ENCODE results near the gene MAN1C1.

The MAN1C1 gene

GRCh38 chr1:25644962-25645361 is 28.4 kb downstream of the MAN1C1 start:
- no peaks in the 10 kb centered on the region for H3K9me3 ChIP-seq (ENCODE audit: control insufficient read depth in 5 of 5, low read length in 5 of 5)
- no peak overlapping the region for H3K27ac ChIP-seq (ENCODE audit: low read depth, low read length)
- peaks cover 0 to 16% (median 4%) of the 10 kb centered on the region in 5 donors for H3K27me3 ChIP-seq (ENCODE audit: control insufficient read depth in 5 of 5, insufficient read depth in 4 of 5, low read length in 5 of 5)
- H3K4me3 ChIP-seq (ENCODE audit: low read depth in 1 of 5, low read length in 5 of 5): no peak overlapping the region
- H3K9ac ChIP-seq (ENCODE audit: low read length in 5 of 5): no peak overlapping the region
- peaks cover 0 to 7% (median 3%) of the 10 kb centered on the region in 5 donors for H3K36me3 ChIP-seq (ENCODE audit: control insufficient read depth in 5 of 5, insufficient read depth in 5 of 5, low read length in 5 of 5)
- peaks cover 9 to 27% (median 16%) of the 10 kb centered on the region in 5 donors for H3K4me1 ChIP-seq (ENCODE audit: control insufficient read depth in 5 of 5, insufficient read depth in 5 of 5, low read length in 5 of 5)

- no peak overlapping the region for H3K4me3 ChIP-seq (ENCODE audit: low read depth in 1 of 5, low read length in 5 of 5)
- H3K27ac ChIP-seq (ENCODE audit: low read depth, low read length): no peak overlapping the region
- H3K9me3 ChIP-seq (ENCODE audit: control insufficient read depth in 5 of 5, low read length in 5 of 5): no peaks in the 10 kb centered on the region
- no peak overlapping the region for H3K9ac ChIP-seq (ENCODE audit: low read length in 5 of 5)
- peaks cover 0 to 7% (median 3%) of the 10 kb centered on the region in 5 donors for H3K36me3 ChIP-seq (ENCODE audit: control insufficient read depth in 5 of 5, insufficient read depth in 5 of 5, low read length in 5 of 5)
- peaks cover 0 to 16% (median 4%) of the 10 kb centered on the region in 5 donors for H3K27me3 ChIP-seq (ENCODE audit: control insufficient read depth in 5 of 5, insufficient read depth in 4 of 5, low read length in 5 of 5)
- peaks cover 9 to 27% (median 16%) of the 10 kb centered on the region in 5 donors for H3K4me1 ChIP-seq (ENCODE audit: control insufficient read depth in 5 of 5, insufficient read depth in 5 of 5, low read length in 5 of 5)
These were observed 29.2 kb downstream of the MAN1C1 start for GRCh38 chr1:25645637-25646400.

DNA sequence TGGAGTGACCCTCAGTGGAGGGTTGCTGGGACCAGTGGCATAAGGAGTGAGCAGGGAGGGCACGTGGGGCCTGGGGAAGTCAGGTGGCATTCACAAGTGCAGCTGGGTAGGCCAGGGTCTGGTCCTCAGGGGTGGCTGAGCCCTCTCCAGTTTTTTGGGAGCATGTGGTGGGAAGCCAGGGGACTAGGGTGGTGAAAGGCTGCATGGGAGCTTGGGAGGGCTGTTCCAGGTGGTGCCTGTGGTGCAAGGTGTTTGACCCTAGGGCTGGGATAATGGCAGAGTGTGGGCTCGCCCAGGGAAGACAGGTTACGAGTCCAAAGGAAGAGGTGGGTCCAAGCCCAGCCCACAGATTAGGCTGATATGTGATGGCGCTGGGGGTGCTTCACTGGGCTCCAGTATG is 30.5 kb downstream of the MAN1C1 start:
- Histone ChIP-seq H3K9me3 (ENCODE audit: control insufficient read depth in 5 of 5, low read length in 5 of 5) (no peaks in the 10 kb centered on the region), H3K27ac (ENCODE audit: low read depth, low read length) (no peak overlapping the region), H3K36me3 (ENCODE audit: control insufficient read depth in 5 of 5, insufficient read depth in 5 of 5, low read length in 5 of 5) (peaks cover 0 to 9% (median 3%) of the 10 kb centered on the region in 5 donors), H3K9ac (ENCODE audit: low read length in 5 of 5) (no peak overlapping the region), H3K4me1 (ENCODE audit: control insufficient read depth in 5 of 5, insufficient read depth in 5 of 5, low read length in 5 of 5) (peaks cover 4 to 14% (median 10%) of the 10 kb centered on the region in 5 donors), H3K4me3 (ENCODE audit: low read depth in 1 of 5, low read length in 5 of 5) (no peak overlapping the region), H3K27me3 (ENCODE audit: control insufficient read depth in 5 of 5, insufficient read depth in 4 of 5, low read length in 5 of 5) (peaks cover 0 to 16% (median 4%) of the 10 kb centered on the region in 5 donors)

DNA sequence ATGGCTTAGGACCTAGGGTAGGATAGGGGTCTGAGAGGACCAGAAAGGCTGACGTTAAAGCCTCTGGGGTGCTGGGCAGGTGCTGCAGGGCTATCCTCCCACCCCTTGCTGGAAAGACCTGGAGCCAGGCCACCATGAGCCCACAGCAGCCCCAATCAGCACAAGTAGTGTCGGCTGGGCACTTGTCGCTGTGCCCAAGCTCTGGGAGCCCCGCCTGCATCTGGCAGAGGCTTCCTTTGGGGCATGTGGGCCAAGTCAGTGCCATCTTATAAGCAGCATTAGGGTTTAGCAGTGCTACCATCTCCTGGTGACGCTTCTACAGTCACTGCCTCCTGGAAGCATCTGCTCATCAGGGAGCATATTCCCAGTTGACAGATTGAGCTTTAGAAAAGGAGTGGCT is 31.3 kb downstream of the MAN1C1 start:
- Histone ChIP-seq H3K4me3 (ENCODE audit: low read depth in 1 of 5, low read length in 5 of 5) (no peak overlapping the region), H3K27me3 (ENCODE audit: control insufficient read depth in 5 of 5, insufficient read depth in 4 of 5, low read length in 5 of 5) (peaks cover 0 to 16% (median 4%) of the 10 kb centered on the region in 5 donors), H3K36me3 (ENCODE audit: control insufficient read depth in 5 of 5, insufficient read depth in 5 of 5, low read length in 5 of 5) (peaks cover 0 to 9% (median 3%) of the 10 kb centered on the region in 5 donors), H3K9ac (ENCODE audit: low read length in 5 of 5) (no peak overlapping the region), H3K9me3 (ENCODE audit: control insufficient read depth in 5 of 5, low read length in 5 of 5) (no peaks in the 10 kb centered on the region), H3K27ac (ENCODE audit: low read depth, low read length) (no peak overlapping the region), H3K4me1 (ENCODE audit: control insufficient read depth in 5 of 5, insufficient read depth in 5 of 5, low read length in 5 of 5) (peaks cover 1 to 7% (median 4%) of the 10 kb centered on the region in 5 donors)

DNA sequence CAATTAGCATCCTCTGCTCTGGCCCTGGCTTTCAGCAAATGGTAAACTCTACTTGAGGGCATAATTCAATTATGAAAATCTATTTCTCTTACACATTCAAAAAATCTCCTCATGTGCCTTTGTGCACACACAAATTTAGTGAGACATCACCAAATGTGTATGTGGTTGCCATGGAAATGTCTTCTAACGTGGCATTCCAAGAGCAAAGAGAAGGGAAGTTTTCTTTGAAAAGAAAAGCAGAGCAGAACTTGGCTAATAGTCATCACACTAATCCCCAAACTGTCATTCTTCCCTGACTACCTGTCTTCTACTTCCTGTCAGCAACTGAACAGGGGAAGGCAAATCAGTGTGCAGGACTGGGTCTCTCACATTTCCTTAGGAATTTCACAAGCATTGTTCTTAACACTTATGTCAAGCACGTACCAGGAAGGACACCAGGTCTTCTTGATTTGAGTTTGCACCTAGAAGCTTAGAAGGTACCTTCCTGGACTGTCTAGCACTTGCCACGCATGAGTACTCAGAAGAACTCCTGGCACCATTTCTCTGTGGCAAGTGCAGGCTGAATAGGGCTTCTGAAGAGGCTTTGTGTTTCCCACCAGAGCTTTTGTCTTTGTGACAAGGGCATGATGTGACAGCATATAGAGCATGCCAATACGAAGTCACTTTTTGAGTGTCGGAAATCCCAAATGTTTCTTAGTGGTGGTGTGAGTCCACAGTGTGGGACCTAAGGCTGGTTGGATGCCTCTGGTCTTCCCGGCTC is 32.3 kb downstream of the MAN1C1 start:
- Histone ChIP-seq H3K27me3 (ENCODE audit: control insufficient read depth in 5 of 5, insufficient read depth in 4 of 5, low read length in 5 of 5) (peaks cover 0 to 16% (median 4%) of the 10 kb centered on the region in 5 donors), H3K4me3 (ENCODE audit: low read depth in 1 of 5, low read length in 5 of 5) (no peak overlapping the region), H3K9ac (ENCODE audit: low read length in 5 of 5) (no peak overlapping the region), H3K36me3 (ENCODE audit: control insufficient read depth in 5 of 5, insufficient read depth in 5 of 5, low read length in 5 of 5) (peaks cover 0 to 9% (median 3%) of the 10 kb centered on the region in 5 donors), H3K27ac (ENCODE audit: low read depth, low read length) (no peak overlapping the region), H3K4me1 (ENCODE audit: control insufficient read depth in 5 of 5, insufficient read depth in 5 of 5, low read length in 5 of 5) (peaks cover 0 to 6% (median 2%) of the 10 kb centered on the region in 5 donors), H3K9me3 (ENCODE audit: control insufficient read depth in 5 of 5, low read length in 5 of 5) (no peaks in the 10 kb centered on the region)

DNA sequence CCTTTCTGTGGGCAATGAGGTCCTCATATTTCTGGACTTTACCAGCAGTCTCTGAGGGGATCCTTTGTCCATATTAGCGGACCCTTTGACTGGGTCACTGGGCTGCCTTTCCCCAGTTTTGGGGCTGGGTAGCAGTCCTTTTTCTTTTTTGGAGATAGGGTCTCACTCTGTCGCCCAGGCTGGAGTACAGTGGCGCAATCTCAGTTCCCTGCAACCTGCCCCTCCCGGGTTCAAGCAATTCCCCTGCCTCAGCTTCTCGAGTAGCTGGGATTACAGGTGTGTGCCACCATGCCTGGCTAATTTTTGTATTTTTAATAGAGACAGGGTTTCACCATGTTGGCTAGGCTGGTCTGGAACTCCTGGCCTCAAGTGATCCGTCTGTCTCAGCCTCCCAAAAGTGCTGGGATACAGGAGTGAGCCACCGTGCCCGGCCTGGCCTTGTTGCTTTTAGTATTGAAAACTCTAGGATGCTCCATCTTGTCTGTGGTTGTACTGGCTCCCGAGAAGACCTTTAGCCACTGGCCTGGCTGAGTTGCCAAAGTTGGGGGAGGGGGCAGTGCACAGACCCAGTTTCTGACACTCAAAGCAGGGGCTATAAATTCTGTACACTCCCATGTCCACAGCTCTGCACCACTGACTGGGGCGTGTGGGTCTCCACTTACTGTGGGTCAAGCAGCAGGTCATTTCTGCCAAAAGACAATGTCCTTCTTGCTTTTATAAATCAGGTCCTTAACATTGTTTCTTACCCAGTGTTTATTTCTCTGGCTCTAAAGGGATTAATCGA is 33.1 kb downstream of the MAN1C1 start:
- Histone ChIP-seq H3K9me3 (ENCODE audit: control insufficient read depth in 5 of 5, low read length in 5 of 5) (no peaks in the 10 kb centered on the region), H3K4me1 (ENCODE audit: control insufficient read depth in 5 of 5, insufficient read depth in 5 of 5, low read length in 5 of 5) (peaks cover 0 to 6% (median 2%) of the 10 kb centered on the region in 5 donors), H3K36me3 (ENCODE audit: control insufficient read depth in 5 of 5, insufficient read depth in 5 of 5, low read length in 5 of 5) (peaks cover 0 to 9% (median 3%) of the 10 kb centered on the region in 5 donors), H3K9ac (ENCODE audit: low read length in 5 of 5) (no peak overlapping the region), H3K4me3 (ENCODE audit: low read depth in 1 of 5, low read length in 5 of 5) (no peak overlapping the region), H3K27me3 (ENCODE audit: control insufficient read depth in 5 of 5, insufficient read depth in 4 of 5, low read length in 5 of 5) (peaks cover 0 to 16% (median 4%) of the 10 kb centered on the region in 5 donors), H3K27ac (ENCODE audit: low read depth, low read length) (no peak overlapping the region)

DNA sequence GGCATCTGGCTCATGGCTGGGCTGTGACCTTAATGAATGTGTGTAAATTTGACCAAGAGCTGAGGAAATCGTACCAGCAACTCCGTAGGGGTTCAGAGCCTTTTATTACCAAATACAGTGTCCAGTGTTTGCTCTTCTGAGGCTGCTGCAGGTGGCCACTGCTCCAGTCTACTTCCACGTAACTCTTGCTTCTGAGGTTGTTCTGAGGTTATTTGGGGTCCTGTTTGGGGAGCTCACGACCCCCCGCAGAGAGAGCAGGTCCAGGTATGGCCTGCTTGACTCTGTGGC is 33.6 kb downstream of the MAN1C1 start:
- Histone ChIP-seq H3K36me3 (ENCODE audit: control insufficient read depth in 5 of 5, insufficient read depth in 5 of 5, low read length in 5 of 5) (peaks cover 0 to 9% (median 3%) of the 10 kb centered on the region in 5 donors), H3K27ac (ENCODE audit: low read depth, low read length) (no peak overlapping the region), H3K9ac (ENCODE audit: low read length in 5 of 5) (no peak overlapping the region), H3K4me1 (ENCODE audit: control insufficient read depth in 5 of 5, insufficient read depth in 5 of 5, low read length in 5 of 5) (peaks cover 0 to 6% (median 2%) of the 10 kb centered on the region in 5 donors), H3K27me3 (ENCODE audit: control insufficient read depth in 5 of 5, insufficient read depth in 4 of 5, low read length in 5 of 5) (peaks cover 0 to 14% (median 4%) of the 10 kb centered on the region in 5 donors), H3K4me3 (ENCODE audit: low read depth in 1 of 5, low read length in 5 of 5) (no peak overlapping the region), H3K9me3 (ENCODE audit: control insufficient read depth in 5 of 5, low read length in 5 of 5) (no peaks in the 10 kb centered on the region)

GRCh38 chr1:25651036-25651640 is 34.5 kb downstream of the MAN1C1 start:
- Histone ChIP-seq H3K27me3 (ENCODE audit: control insufficient read depth in 5 of 5, insufficient read depth in 4 of 5, low read length in 5 of 5) (peaks cover 0 to 7% (median 0%) of the 10 kb centered on the region in 5 donors), H3K36me3 (ENCODE audit: control insufficient read depth in 5 of 5, insufficient read depth in 5 of 5, low read length in 5 of 5) (peaks cover 0 to 3% (median 0%) of the 10 kb centered on the region in 5 donors), H3K9me3 (ENCODE audit: control insufficient read depth in 5 of 5, low read length in 5 of 5) (no peaks in the 10 kb centered on the region), H3K27ac (ENCODE audit: low read depth, low read length) (no peak overlapping the region), H3K4me1 (ENCODE audit: control insufficient read depth in 5 of 5, insufficient read depth in 5 of 5, low read length in 5 of 5) (peaks cover 0 to 6% (median 2%) of the 10 kb centered on the region in 5 donors), H3K4me3 (ENCODE audit: low read depth in 1 of 5, low read length in 5 of 5) (no peak overlapping the region), H3K9ac (ENCODE audit: low read length in 5 of 5) (no peak overlapping the region)

DNA sequence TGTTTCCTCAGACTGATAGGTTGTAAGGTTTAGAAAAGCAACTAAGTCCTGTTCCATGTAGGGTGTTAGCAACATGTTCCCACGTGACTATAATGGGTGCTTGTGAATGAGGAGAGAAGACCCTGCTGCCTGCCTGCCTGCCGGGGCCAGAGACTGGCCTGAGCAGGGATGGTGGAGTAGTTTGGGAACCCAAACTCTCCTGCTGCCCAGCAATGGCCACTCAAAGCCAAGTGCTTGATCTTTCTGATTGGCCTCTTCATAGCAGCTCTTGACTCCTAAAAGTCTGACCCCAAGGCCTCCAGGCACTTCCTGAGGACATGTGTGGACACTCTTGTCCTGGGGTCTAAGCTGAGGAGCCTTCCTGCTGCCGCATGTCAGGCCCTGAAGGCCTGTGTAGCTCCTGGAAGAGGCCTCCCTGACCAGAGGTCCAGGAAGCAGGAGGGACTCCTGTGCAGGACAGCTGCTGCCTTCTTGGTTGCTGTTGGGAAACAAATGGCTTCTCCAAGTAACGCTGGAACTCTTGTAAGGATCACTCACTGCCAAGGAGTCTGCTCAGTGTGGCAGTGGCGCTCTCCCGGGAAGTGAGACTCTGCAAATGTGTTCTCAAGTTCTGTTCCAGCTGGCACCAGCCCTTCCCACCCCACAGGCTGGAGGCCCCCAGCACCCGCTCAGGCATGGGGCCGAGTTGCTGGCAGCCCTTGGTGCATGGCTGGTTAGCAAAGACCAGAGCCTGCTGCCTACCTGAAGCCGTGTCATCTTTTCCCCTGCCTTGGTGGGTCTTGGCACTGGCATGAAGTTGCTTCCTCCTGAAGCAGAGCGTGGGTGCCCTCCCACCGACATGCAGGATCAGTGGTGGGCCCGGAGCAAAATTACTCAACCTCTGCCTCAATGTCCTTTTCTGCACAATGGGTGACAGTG is 35.5 kb downstream of the MAN1C1 start:
- Histone ChIP-seq H3K27me3 (ENCODE audit: control insufficient read depth in 5 of 5, insufficient read depth in 4 of 5, low read length in 5 of 5) (peaks cover 0 to 7% (median 0%) of the 10 kb centered on the region in 5 donors), H3K9ac (ENCODE audit: low read length in 5 of 5) (no peak overlapping the region), H3K27ac (ENCODE audit: low read depth, low read length) (no peak overlapping the region), H3K4me3 (ENCODE audit: low read depth in 1 of 5, low read length in 5 of 5) (no peak overlapping the region), H3K9me3 (ENCODE audit: control insufficient read depth in 5 of 5, low read length in 5 of 5) (no peaks in the 10 kb centered on the region), H3K4me1 (ENCODE audit: control insufficient read depth in 5 of 5, insufficient read depth in 5 of 5, low read length in 5 of 5) (peaks cover 0 to 7% (median 4%) of the 10 kb centered on the region in 5 donors), H3K36me3 (ENCODE audit: control insufficient read depth in 5 of 5, insufficient read depth in 5 of 5, low read length in 5 of 5) (peaks cover 0 to 2% (median 0%) of the 10 kb centered on the region in 5 donors)

Data from subcutaneous abdominal adipose tissue (tissue), 5 donors.